ENCODE results near the gene DNAH8.

The DNAH8 gene

DNA sequence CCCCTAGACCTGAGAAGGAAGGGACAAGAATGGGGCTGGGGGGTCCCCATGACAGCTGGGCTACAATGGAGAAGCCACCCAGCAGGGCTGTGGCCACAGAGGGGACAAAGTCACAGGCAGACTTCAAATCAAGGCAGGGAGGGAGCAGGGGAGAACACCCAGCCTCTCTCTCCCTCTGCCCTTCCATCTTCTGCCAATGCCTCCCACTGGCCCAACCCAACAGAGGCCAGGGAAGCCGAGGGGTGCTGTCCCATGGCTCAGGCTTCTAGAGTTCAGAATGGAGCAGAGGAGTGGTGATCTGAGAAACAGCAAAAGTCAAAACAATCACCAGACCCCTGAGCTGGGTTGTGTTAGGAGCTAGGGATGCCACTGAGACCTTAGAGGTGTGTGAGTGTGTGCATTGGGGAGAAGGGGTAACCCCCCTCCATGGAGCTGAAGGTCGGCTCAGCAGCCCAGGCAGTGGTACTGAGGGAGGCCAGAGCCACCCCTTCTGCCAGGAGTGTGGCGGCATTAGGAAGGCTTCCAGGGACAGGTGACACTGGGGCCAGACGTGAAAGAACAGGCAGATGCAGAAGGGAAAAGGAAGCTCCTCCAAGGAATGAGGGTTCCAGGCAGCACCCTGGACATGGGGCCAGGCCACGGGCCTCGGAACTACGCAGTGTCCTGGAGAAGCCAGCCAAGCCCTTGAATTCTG lies 345.5 kb downstream of the DNAH8 start:
- no peak overlapping the region for H3K9ac ChIP-seq (ENCODE audit: low read length)
- H2AK5ac ChIP-seq (ENCODE audit: low read length) = no peak overlapping the region
- no peak overlapping the region for H3K14ac ChIP-seq (ENCODE audit: low read length)
- no peak overlapping the region for H4K12ac ChIP-seq (ENCODE audit: low read depth, low read length)
- no peaks in the 10 kb centered on the region for H3K79me1 ChIP-seq (ENCODE audit: low read length)
- no peak for DNase-seq
- H2BK12ac ChIP-seq (ENCODE audit: low read length) = no peak overlapping the region
- H3K27me3 ChIP-seq (ENCODE audit: insufficient read depth, low read length) = no peaks in the 10 kb centered on the region
- no peak overlapping the region for H3K23ac ChIP-seq (ENCODE audit: low read length)
- H4K8ac ChIP-seq (ENCODE audit: low read depth, low read length) = no peak overlapping the region
- no peak overlapping the region for H3K4me2 ChIP-seq (ENCODE audit: low read length)
- no peaks in the 10 kb centered on the region for H3K36me3 ChIP-seq (ENCODE audit: control insufficient read depth in 1 of 2, insufficient read depth in 2 of 2, low read length in 2 of 2)
- H3K4me1 ChIP-seq (ENCODE audit: control insufficient read depth in 1 of 2, insufficient read depth in 2 of 2, low read length in 2 of 2) = no peaks in the 10 kb centered on the region
- no peak overlapping the region for H3K4me3 ChIP-seq (ENCODE audit: low read depth, low read length)
- H3K9me3 ChIP-seq (ENCODE audit: insufficient read depth, low read depth, low read length) = no peaks in the 10 kb centered on the region
- no CpG with 5 or more reads among the region's 7 CpGs for WGBS (ENCODE audit: extremely low coverage, insufficient coverage, insufficient read length)
- H4K91ac ChIP-seq (ENCODE audit: low read depth, low read length) = no peak overlapping the region
- no peak overlapping the region for H3K4ac ChIP-seq (ENCODE audit: low read depth, low read length)
- no peak overlapping the region for H2BK120ac ChIP-seq (ENCODE audit: insufficient read depth, low read length, poor library complexity)
- H2BK5ac ChIP-seq (ENCODE audit: low read depth, low read length, poor library complexity) = no peak overlapping the region
- H3K79me2 ChIP-seq (ENCODE audit: control insufficient read depth, insufficient read depth, low read length, poor library complexity) = no peaks in the 10 kb centered on the region
- no peak overlapping the region for H2AFZ ChIP-seq (ENCODE audit: insufficient read depth, low read length, poor library complexity)
- no peak overlapping the region for H3K27ac ChIP-seq (ENCODE audit: low read depth, low read length)
- no peak overlapping the region for H3K18ac ChIP-seq (ENCODE audit: low read length)

DNA sequence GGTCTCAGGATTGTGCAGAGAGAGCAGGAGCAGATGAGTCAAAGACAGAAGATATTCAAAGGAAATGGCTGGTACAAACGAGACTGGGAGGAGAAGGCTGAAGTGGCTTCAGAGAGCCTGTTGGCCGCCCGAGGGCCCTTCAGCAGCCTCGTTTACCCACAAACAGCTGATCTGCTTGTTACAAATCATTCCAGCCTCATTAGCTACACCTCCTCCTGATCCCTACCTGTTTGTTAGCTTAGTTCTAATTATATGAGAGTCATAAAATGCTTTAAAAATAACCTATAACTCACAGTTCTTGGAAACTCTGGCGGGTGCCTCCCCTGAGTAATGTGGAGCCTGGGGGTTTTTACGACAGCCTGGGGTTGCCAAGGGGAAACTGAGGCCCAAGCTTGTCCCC lies 346.1 kb downstream of the DNAH8 start:
- no peak for DNase-seq
- Histone ChIP-seq H2BK5ac (ENCODE audit: low read depth, low read length, poor library complexity) (no peak overlapping the region), H3K36me3 (ENCODE audit: control insufficient read depth in 1 of 2, insufficient read depth in 2 of 2, low read length in 2 of 2) (no peaks in the 10 kb centered on the region), H3K23ac (ENCODE audit: low read length) (no peak overlapping the region), H4K12ac (ENCODE audit: low read depth, low read length) (no peak overlapping the region), H3K4ac (ENCODE audit: low read depth, low read length) (no peak overlapping the region), H3K14ac (ENCODE audit: low read length) (no peak overlapping the region), H3K9ac (ENCODE audit: low read length) (no peak overlapping the region), H4K8ac (ENCODE audit: low read depth, low read length) (no peak overlapping the region), H3K79me1 (ENCODE audit: low read length) (no peaks in the 10 kb centered on the region), H3K27ac (ENCODE audit: low read depth, low read length) (no peak overlapping the region), H4K91ac (ENCODE audit: low read depth, low read length) (no peak overlapping the region), H3K4me1 (ENCODE audit: control insufficient read depth in 1 of 2, insufficient read depth in 2 of 2, low read length in 2 of 2) (no peaks in the 10 kb centered on the region), H3K79me2 (ENCODE audit: control insufficient read depth, insufficient read depth, low read length, poor library complexity) (no peaks in the 10 kb centered on the region), H2BK120ac (ENCODE audit: insufficient read depth, low read length, poor library complexity) (no peak overlapping the region), H3K9me3 (ENCODE audit: insufficient read depth, low read depth, low read length) (no peaks in the 10 kb centered on the region), H2BK12ac (ENCODE audit: low read length) (no peak overlapping the region), H3K18ac (ENCODE audit: low read length) (no peak overlapping the region), H2AK5ac (ENCODE audit: low read length) (no peak overlapping the region), H3K4me3 (ENCODE audit: low read depth, low read length) (no peak overlapping the region), H2AFZ (ENCODE audit: insufficient read depth, low read length, poor library complexity) (no peak overlapping the region), H3K27me3 (ENCODE audit: insufficient read depth, low read length) (no peaks in the 10 kb centered on the region), H3K4me2 (ENCODE audit: low read length) (no peak overlapping the region)
- WGBS (ENCODE audit: extremely low coverage, insufficient coverage, insufficient read length) = no CpG with 5 or more reads among the region's 6 CpGs

DNA sequence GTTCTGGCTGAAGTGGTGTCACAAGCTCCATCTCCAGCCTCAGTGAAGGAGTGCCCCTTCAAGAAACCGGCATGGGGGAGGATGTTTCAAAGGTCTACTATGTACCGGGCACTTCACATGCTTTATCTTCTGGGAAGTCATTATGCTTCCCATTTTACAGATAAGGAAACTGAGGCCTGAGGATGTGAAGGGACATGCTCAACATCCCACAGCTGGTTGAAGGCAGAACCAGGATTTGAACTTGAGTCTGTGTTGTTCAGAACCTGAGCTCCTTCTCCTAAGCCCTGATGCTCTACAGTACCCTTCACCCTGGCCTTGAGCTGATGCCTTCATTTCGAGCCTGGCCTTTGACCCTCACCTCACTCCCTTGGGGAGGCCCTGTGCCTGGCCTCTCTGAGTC lies 346.5 kb downstream of the DNAH8 start:
- Histone ChIP-seq H3K23ac (ENCODE audit: low read length) (no peak overlapping the region), H3K79me2 (ENCODE audit: control insufficient read depth, insufficient read depth, low read length, poor library complexity) (no peaks in the 10 kb centered on the region), H3K9me3 (ENCODE audit: insufficient read depth, low read depth, low read length) (no peaks in the 10 kb centered on the region), H4K91ac (ENCODE audit: low read depth, low read length) (no peak overlapping the region), H3K14ac (ENCODE audit: low read length) (no peak overlapping the region), H2BK120ac (ENCODE audit: insufficient read depth, low read length, poor library complexity) (no peak overlapping the region), H3K9ac (ENCODE audit: low read length) (no peak overlapping the region), H2BK12ac (ENCODE audit: low read length) (no peak overlapping the region), H3K4ac (ENCODE audit: low read depth, low read length) (no peak overlapping the region), H3K18ac (ENCODE audit: low read length) (no peak overlapping the region), H3K79me1 (ENCODE audit: low read length) (no peaks in the 10 kb centered on the region), H3K27ac (ENCODE audit: low read depth, low read length) (no peak overlapping the region), H3K4me1 (ENCODE audit: control insufficient read depth in 1 of 2, insufficient read depth in 2 of 2, low read length in 2 of 2) (no peaks in the 10 kb centered on the region), H4K12ac (ENCODE audit: low read depth, low read length) (no peak overlapping the region), H2AFZ (ENCODE audit: insufficient read depth, low read length, poor library complexity) (no peak overlapping the region), H4K8ac (ENCODE audit: low read depth, low read length) (no peak overlapping the region), H3K4me3 (ENCODE audit: low read depth, low read length) (no peak overlapping the region), H3K27me3 (ENCODE audit: insufficient read depth, low read length) (no peaks in the 10 kb centered on the region), H2AK5ac (ENCODE audit: low read length) (no peak overlapping the region), H2BK5ac (ENCODE audit: low read depth, low read length, poor library complexity) (no peak overlapping the region), H3K4me2 (ENCODE audit: low read length) (no peak overlapping the region), H3K36me3 (ENCODE audit: control insufficient read depth in 1 of 2, insufficient read depth in 2 of 2, low read length in 2 of 2) (no peaks in the 10 kb centered on the region)
- WGBS (ENCODE audit: extremely low coverage, insufficient coverage, insufficient read length) = no CpG with 5 or more reads among the region's 3 CpGs
- DNase-seq = no peak

DNA sequence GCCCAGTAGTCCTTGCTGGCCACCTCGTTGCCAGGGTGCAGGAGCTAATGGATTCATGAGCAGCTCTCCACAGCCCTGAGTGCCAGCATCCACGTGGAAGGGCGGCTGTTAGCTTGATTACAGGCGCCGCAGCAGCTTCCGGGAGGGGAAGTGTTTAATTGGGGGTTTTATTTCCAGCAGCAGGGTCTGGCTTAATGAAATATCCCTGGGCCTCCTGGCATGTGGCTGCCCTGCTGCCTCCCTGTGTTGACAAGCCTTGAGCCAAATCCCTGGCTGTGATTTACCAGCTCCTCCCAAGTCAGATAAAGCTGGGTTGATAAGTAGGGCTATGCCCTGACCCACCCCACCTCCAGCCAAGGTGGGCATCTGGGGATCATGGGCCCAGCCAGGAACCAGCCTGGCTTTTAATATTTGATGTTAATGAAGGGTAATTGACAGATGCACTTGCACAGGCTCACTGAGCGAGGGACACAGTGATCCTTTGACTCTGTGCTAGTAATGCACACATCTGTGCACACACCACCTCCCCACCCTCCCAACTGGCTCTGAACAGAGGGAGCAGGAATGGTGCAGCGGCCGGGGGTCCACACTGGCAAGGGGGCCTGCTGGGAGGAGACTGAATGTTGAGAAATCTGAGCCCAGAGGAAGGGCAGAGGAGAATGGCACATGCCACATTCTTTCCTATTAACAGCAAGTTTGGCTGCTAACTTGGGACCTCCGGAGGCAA lies 347.1 kb downstream of the DNAH8 start:
- Histone ChIP-seq H3K9me3 (ENCODE audit: insufficient read depth, low read depth, low read length) (no peaks in the 10 kb centered on the region), H4K8ac (ENCODE audit: low read depth, low read length) (no peak overlapping the region), H2BK120ac (ENCODE audit: insufficient read depth, low read length, poor library complexity) (no peak overlapping the region), H2BK12ac (ENCODE audit: low read length) (no peak overlapping the region), H3K27ac (ENCODE audit: low read depth, low read length) (no peak overlapping the region), H2BK5ac (ENCODE audit: low read depth, low read length, poor library complexity) (no peak overlapping the region), H3K23ac (ENCODE audit: low read length) (no peak overlapping the region), H3K18ac (ENCODE audit: low read length) (no peak overlapping the region), H4K12ac (ENCODE audit: low read depth, low read length) (no peak overlapping the region), H3K79me1 (ENCODE audit: low read length) (no peaks in the 10 kb centered on the region), H3K4me1 (ENCODE audit: control insufficient read depth in 1 of 2, insufficient read depth in 2 of 2, low read length in 2 of 2) (no peaks in the 10 kb centered on the region), H3K14ac (ENCODE audit: low read length) (no peak overlapping the region), H3K79me2 (ENCODE audit: control insufficient read depth, insufficient read depth, low read length, poor library complexity) (no peaks in the 10 kb centered on the region), H3K4ac (ENCODE audit: low read depth, low read length) (no peak overlapping the region), H4K91ac (ENCODE audit: low read depth, low read length) (no peak overlapping the region), H3K36me3 (ENCODE audit: control insufficient read depth in 1 of 2, insufficient read depth in 2 of 2, low read length in 2 of 2) (no peaks in the 10 kb centered on the region), H3K9ac (ENCODE audit: low read length) (no peak overlapping the region), H3K27me3 (ENCODE audit: insufficient read depth, low read length) (no peaks in the 10 kb centered on the region), H2AFZ (ENCODE audit: insufficient read depth, low read length, poor library complexity) (no peak overlapping the region), H3K4me3 (ENCODE audit: low read depth, low read length) (no peak overlapping the region), H2AK5ac (ENCODE audit: low read length) (no peak overlapping the region), H3K4me2 (ENCODE audit: low read length) (no peak overlapping the region)
- no peak for DNase-seq
- WGBS (ENCODE audit: extremely low coverage, insufficient coverage, insufficient read length) = no CpG with 5 or more reads among the region's 10 CpGs

All from trophoblast cell (in vitro differentiated cells and primary cell).